ENCODE data around the gene FSTL5.
"Not testable (repeated sequence)": the region's sequence is repeated elsewhere in the genome, so short reads cannot be mapped to it uniquely, and the experiment has no call there.

Gene FSTL5

DNA sequence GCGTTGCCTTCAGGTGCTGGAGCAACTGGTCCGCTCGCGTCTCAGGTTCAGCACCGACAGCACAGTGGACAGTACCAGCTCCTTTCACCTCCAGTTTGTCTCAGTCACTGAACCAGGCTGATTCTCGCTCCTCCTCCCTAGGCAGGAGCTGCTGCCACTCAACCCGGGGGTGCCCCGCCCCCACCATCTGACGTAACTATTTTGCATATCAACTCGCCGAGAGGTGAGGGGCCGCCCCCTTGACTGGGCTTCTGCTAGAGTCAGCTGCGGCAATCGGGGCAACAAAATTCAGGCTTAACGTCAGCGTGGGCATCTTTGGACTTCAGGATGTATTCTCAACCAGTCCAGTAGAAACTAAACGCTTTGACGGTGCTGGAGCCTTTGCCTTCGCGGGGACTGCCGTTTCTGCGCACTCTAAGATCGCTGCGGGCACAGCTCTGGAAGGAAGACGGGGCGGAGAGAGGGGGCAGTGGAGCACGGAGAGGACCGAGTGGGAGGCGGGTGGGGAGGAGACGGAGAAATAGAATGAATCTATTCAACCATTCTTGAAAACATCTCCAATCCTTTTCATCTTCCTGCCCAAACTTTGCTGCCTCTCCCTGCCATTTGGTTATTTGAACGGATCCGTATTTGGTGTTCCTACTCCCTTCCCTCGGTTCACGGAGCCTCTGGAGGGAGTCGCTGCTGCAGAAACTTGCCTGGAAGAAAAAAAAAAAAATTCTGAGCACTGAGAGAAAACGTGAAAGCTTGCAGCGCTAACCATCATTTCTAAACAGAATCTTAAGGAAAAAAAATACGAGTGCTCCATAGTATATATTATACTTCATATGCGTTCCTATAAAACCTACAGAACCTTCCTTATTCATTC is at the start of gene FSTL5:
Gene FSTL5, minus strand, starts transcription at position 109 of the 868 bp plus-strand sequence. CDS start 52,604 bp downstream, outside the sequence.
- no peak for DNase-seq

DNA sequence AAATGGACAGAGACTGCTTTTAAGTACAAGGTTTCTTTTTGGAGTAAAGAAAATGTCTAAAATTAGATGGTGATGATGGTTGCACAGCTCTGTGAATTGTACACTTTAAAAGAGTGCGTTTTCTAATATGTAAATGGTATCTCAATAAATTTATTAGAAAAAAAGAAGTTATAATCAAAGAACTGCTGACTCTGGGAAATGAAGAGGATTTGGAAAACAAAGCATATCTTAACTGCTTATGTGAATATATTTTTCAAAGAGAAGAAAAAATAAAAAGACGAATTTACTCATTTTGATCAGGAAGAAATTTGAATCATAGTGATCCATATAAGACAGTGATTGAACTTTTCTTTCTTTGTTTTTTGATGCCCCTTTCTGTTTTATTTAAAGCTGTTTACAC is 45.9 kb upstream of the FSTL5 start:
- DNase-seq, result no peak

DNA sequence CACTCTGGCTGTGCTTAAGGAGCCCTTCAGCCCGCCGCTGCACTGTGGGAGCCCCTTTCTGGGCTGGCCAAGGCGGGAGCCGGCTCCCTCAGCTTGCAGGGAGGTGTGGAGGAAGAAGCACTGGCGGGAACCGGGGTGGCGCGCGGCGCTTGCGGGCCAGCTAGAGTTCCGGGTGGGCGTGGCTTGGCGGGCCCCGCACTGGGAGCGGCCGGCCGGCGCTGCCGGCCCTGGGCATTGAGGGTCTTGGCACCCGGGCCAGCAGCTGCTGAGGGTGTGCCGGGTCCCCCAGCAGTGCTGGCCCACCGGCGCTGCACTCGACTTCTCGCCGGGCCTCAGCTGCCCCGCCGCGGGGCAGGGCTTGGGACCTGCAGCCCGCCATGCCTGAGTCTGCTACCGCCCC is 39.7 kb upstream of the FSTL5 start:
- DNase-seq, result not testable (repeated sequence)

GRCh38 chr4:162201673-162202072 is 37.9 kb upstream of the FSTL5 start:
- DNase-seq, result no peak

DNA sequence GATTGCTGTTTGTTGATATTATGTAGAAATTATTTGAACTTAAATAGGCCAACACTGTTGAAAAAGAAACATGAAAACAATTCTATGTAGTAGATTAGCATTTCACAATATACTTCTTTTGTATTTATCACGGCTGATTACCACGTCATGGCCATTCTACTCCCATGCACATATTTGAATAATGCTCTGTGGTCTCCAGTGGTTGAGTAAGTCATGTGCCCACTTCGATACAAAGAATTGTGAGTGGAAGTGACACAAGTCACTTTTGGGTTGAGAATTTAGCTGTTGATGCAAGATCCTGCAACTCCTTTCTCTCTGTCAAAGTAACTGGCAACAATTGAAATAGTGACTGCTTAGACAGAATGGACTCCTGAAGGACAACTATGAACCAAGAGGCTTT is 6.7 kb upstream of the FSTL5 start:
- no peak for DNase-seq

GRCh38 chr4:162164906-162165510 is 1.2 kb upstream of the FSTL5 start:
- no peak for DNase-seq

DNA sequence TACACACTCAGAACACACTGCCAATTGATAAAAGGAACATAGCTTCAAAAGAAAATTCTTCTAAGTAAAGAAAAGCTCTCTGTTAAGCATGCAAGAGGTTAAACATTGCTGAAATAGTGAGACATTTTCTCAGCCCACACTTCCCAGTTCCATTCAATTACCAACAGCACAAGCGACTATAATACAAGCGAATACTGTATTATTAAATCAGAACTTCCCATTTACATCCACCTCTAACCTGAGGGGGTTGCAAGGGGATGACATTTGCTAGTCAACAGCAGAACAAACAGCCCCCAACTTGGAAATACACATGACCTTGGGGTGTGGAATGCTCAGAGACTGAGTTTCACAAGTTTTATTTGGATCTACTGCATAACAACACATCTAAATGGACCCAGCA is 1.1 kb downstream of the FSTL5 start:
- no peak for DNase-seq

DNA sequence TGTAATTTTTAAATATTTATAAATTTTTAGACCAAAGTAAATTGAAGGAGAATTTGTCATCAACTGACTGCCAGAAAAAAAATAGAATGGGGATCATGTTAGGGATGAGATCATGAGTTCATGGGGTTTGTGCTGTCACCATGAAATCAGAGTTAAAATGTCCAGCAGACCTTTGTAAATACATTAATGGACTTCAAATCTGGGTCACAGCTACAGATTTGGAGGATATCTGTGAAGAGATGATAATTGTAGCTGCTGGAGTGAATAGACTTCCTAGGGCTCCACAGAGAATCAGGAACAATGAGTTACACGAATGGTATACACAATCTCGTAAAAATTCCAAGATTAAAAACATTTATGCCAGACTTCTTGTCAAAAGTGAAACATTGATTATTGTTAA is 6.6 kb downstream of the FSTL5 start:
- DNase-seq, result no peak

- no peak for DNase-seq
Observed at GRCh38 chr4:162154862-162155540, 8.8 kb downstream of the FSTL5 start.

DNA sequence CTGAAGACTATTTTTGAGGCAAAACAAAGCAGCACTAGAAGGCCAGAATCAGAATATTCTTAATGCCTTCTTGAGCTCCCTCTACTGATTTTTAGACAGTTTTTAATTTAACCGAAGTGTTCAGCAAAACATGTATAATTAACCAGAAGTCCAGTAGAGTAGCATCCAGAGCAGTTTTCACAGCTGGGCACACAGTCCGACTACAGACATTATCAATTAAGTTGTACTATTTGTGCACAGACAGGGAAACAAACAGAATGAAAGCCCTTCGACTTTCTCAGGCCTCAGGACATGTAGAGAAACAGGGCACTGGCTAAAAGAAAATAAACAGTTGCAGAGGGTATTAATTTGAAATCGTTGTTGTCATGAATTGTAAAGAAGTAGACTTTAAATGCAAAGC is 11.9 kb downstream of the FSTL5 start:
- DNase-seq, result no peak

GRCh38 chr4:162151386-162151785 is 12.4 kb downstream of the FSTL5 start:
- no peak for DNase-seq

- DNase-seq, result no peak
Observed at GRCh38 chr4:162149644-162150043, 14.2 kb downstream of the FSTL5 start.

GRCh38 chr4:162140051-162140683 is 23.6 kb downstream of the FSTL5 start:
- no peak for DNase-seq

GRCh38 chr4:162139412-162139811 is 24.4 kb downstream of the FSTL5 start:
- no peak for DNase-seq

GRCh38 chr4:162131256-162131655 is 32.5 kb downstream of the FSTL5 start:
- DNase-seq, result no peak

DNA sequence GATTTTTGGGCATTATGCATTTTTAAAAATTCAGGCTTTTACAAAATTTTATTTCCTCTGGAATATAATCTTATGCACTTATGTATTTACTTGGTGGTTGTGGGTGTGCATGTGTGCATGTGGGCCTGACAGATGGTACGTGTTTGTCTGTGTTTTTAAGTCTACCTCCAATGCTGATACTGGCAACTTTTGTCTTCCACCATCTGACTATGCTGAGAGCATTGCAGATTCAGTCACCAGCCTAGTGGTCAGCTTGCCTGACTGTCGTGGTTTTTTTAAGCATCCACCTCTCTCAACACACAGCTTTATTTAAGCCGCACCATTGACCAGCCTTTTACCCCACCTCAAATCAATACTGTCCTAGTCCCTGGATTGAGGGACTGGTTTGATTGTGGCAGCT is 37.1 kb downstream of the FSTL5 start:
- no peak for DNase-seq

DNA sequence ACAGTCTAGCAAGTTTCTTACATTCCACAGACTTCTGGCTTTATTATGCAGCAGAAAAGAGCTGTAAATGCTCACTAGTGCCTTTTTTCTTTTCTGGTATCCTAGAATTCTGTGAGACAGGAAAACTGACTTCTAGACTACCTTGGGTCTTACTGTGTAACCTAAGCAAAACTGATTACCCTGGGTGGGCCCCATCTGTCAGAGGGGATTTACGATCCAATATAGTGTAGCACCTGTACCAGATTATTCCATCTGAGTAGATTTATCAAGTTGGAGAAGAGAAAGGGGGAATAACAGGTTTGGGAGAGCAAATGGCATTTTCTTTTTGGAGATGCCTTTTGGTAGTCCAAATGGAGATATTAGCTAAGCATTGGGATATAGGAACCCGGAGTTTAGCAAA is 46.7 kb downstream of the FSTL5 start:
- no peak for DNase-seq

GRCh38 chr4:162116095-162116779 is 47.6 kb downstream of the FSTL5 start:
- no peak for DNase-seq

GRCh38 chr4:162115333-162115732 is 48.5 kb downstream of the FSTL5 start:
- no peak for DNase-seq

DNA sequence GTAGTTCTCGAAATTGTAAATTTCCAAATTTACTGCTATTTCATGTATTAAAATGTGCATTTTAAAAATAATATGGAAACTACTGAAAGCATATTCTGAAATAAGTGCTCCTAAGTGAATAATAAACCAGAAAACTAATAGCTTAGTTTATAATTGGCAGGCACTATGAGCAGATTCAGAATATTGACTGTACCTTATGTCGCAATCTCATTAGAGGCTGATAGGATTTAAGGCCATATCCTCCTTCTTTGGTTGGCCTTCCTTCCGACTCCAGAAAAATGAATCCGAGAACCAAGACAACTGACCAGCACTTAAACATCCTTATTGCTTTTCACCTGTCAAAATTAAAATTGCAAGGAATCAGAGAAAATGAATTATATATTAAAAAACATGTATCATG is 52.7 kb downstream of the FSTL5 start:
- no peak for DNase-seq

GRCh38 chr4:162104459-162105124 is 59.2 kb downstream of the FSTL5 start:
- DNase-seq, result no peak

- not testable (repeated sequence) for DNase-seq
Observed at GRCh38 chr4:162103908-162104307, 59.9 kb downstream of the FSTL5 start.
